Measurements from ENCODE around the gene OTUD3.
"Not testable (repeated sequence)": the region's sequence is repeated elsewhere in the genome, so short reads cannot be mapped to it uniquely, and the experiment has no call there.

DNA sequence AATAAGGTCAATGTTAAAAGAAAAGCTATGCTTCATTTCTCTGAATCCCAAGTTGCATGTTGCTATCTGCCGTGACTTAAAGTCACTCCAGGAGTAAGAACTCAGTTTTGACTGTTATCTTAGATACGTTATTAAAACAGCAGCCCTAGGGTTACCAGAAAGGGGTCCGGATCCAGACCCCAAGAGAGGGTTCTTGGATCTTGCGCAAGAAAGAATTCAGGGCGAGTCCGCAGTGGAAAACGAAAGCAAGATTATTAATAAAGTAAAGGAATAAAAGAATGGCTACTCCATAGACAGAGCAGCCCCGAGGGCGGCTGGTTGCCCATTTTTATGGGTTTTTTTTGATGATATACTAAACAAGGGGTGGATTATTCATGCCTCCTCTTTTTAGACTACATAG is 34.9 kb upstream of the OTUD3 start:
- TF ChIP-seq, protein P1, sequence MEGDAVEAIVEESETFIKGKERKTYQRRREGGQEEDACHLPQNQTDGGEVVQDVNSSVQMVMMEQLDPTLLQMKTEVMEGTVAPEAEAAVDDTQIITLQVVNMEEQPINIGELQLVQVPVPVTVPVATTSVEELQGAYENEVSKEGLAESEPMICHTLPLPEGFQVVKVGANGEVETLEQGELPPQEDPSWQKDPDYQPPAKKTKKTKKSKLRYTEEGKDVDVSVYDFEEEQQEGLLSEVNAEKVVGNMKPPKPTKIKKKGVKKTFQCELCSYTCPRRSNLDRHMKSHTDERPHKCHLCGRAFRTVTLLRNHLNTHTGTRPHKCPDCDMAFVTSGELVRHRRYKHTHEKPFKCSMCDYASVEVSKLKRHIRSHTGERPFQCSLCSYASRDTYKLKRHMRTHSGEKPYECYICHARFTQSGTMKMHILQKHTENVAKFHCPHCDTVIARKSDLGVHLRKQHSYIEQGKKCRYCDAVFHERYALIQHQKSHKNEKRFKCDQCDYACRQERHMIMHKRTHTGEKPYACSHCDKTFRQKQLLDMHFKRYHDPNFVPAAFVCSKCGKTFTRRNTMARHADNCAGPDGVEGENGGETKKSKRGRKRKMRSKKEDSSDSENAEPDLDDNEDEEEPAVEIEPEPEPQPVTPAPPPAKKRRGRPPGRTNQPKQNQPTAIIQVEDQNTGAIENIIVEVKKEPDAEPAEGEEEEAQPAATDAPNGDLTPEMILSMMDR (IDR thresholded peaks at IDR 0.05; ENCODE audit: low read depth, low read length, poor library complexity, severe bottlenecking): not testable (repeated sequence)
- not testable (repeated sequence) for TF ChIP-seq EZH2phosphoT487 (IDR thresholded peaks at IDR 0.05; ENCODE audit: borderline replicate concordance, low read length)
